ENCODE results near the gene NXPH4.
A peak's percentile ranks its signal among the peaks of the same experiment; 100 is the strongest.

NXPH4 gene

GRCh38 chr12:57203791-57204190, 12.8 kb upstream of the NXPH4 start:
- DNase-seq (ENCODE audit: low read depth) = no peak

GRCh38 chr12:57204454-57204853, 12.1 kb upstream of the NXPH4 start:
- DNase-seq (ENCODE audit: low read depth) = no peak

DNA sequence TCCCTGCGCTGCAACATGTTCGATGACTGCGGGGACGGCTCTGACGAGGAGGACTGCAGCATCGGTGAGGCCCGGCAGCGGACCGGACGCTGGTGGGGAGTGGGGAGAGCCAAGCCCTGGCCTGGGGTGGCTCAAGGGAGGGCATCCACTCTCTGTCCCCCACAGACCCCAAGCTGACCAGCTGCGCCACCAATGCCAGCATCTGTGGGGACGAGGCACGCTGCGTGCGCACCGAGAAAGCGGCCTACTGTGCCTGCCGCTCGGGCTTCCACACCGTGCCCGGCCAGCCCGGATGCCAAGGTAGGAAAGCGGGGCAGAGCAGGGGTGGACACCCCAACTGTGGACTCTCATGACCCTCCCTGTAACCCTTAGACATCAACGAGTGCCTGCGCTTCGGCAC, 11.4 kb upstream of the NXPH4 start:
- DNase-seq (ENCODE audit: low read depth) = no peak

- no peak for DNase-seq (ENCODE audit: low read depth)
Measured at GRCh38 chr12:57205931-57206330, 10.7 kb upstream of the NXPH4 start.

GRCh38 chr12:57207731-57208630, 8.6 kb upstream of the NXPH4 start:
- DNase-seq (ENCODE audit: low read depth) = no peak

DNA sequence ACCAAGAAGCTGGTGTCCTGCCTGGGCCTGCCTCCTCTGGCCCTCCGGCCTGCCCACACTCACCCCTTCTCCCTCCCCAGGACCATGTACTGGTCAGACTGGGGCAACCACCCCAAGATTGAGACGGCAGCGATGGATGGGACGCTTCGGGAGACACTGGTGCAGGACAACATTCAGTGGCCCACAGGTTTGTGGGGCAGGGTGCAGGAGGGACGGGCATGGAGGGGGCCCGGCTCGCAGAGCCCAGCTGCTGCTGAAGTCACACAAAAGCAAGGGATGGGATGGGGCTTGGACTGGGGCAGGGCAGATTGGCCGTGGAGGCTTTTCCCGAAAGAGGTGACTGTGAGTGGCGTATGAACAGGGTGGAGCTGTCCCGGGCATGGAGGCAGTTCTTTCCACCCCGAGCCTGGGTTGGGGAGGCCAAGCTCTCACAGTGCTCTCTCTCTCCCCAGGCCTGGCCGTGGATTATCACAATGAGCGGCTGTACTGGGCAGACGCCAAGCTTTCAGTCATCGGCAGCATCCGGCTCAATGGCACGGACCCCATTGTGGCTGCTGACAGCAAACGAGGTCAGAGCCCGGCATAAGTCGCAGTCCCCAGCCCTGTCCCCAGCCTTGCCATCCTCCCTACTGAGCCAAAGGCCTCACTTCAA, 7.8 kb upstream of the NXPH4 start:
- DNase-seq (ENCODE audit: low read depth) = no peak

DNA sequence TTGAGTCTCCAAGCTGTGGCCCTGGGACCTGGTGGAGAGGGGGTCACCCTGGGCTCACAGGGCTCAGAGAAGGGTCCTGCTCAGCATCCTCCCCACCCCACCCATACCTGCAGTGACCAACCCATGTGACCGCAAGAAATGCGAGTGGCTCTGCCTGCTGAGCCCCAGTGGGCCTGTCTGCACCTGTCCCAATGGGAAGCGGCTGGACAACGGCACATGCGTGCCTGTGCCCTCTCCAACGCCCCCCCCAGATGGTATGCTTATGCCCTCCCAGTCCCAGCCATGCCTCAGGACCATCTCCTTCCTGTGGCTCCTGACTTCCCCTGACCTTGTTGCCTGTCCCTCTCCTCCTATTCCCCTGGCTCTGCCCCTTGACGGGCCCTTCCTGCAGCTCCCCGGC, 6.7 kb upstream of the NXPH4 start:
- no peak for DNase-seq (ENCODE audit: low read depth)

GRCh38 chr12:57210461-57210860, 6.1 kb upstream of the NXPH4 start:
- DNase-seq (ENCODE audit: low read depth) = no peak

DNA sequence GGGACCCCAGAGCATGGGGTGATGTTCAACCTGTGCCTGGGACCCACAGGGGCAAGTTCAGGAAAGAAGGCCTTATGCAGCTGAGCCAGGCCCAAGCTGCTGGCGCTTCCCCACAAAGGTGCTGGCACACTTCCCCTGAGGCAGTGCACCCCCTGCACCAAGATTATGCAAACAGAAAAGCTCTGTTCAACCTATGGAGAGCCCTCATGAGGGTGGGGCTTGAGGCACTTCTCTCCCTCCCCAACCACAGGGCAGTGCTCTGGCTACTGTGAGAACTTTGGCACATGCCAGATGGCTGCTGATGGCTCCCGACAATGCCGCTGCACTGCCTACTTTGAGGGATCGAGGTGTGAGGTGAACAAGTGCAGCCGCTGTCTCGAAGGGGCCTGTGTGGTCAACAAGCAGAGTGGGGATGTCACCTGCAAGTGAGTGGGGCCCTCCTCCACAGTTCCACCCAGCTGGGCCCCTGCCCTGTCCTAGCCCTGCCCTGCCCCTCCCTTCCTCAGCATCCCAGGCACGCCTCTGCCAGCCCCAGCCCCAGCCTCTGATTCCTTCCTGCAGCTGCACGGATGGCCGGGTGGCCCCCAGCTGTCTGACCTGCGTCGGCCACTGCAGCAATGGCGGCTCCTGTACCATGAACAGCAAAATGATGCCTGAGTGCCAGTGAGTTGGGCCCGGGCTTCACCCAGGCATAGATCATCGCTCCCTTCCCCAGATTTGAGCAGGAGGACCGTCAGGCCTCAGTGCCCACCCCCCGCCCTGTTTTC, 5.5 kb upstream of the NXPH4 start:
- DNase-seq (ENCODE audit: low read depth) = no peak

DNA sequence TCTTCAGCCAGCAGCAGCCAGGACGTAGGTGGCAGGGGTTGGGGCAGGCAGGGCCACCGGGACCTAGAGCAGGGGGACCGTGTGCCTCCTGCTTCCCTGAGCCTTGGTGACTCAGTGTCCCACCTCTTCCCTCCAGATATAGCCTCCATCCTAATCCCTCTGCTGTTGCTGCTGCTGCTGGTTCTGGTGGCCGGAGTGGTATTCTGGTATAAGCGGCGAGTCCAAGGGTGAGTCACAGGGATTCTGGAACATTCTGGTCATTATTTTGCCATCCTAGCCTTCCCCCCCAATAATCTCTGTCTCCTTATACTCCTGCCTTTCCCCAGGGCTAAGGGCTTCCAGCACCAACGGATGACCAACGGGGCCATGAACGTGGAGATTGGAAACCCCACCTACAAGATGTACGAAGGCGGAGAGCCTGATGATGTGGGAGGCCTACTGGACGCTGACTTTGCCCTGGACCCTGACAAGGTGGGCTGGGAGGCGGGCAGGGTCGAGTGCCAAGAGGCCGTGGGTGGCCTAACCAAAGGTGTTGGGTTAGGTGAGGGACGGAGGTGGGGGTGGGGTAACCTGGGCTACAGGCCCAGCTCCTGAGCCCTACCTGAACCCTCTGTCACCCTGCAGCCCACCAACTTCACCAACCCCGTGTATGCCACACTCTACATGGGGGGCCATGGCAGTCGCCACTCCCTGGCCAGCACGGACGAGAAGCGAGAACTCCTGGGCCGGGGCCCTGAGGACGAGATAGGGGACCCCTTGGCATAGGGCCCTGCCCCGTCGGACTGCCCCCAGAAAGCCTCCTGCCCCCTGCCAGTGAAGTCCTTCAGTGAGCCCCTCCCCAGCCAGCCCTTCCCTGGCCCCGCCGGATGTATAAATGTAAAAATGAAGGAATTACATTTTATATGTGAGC, 4.5 kb upstream of the NXPH4 start:
- DNase-seq (ENCODE audit: low read depth) = no peak

- DNase-seq (ENCODE audit: low read depth) = no peak
Measured at GRCh38 chr12:57212701-57213057, 3.9 kb upstream of the NXPH4 start.

- DNase-seq (ENCODE audit: low read depth) = peak; percentile 70
Measured at GRCh38 chr12:57213058-57213715, 3.4 kb upstream of the NXPH4 start.

- DNase-seq (ENCODE audit: low read depth) = no peak
Measured at GRCh38 chr12:57213763-57214397, 2.7 kb upstream of the NXPH4 start.

DNA sequence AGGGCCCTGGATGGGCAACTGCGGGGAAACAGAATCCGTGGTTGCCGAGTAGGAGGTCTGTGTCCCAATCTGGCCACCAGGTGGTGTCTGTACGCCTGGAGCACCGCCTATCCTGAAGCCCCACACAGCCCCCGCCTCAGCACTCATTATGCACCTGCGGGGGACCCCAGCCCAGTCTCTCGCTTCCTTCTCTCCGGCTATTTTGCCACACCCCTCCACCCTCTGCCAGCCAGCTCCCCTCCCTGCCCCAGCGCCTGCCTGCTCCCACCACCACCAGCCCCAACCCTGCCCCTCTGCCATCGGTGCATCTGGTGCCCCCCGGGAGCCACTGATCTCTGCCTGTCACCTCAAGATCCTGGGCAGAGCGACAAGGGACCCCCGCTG, 2.2 kb upstream of the NXPH4 start:
- peak; percentile 41 for DNase-seq (ENCODE audit: low read depth)

DNA sequence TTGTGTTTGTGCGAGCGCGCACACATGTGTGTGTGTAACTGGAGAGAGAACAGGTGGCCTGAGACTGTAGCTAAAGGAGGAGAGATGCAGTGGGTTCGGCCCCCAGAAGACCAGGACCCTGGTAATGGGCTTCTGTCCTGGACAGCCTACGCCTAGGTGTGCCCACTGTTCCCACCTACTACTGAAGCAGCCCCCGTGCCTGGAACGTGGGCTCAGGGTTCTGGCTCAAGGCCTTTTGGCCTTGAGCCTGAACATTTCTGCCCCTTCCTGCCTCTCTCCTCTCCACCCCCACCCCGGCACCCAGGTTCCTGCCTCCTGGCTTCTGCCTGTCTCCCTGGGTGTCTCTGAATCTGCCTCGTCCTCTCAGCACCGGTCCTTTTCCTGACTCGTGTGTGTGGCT, 1.5 kb upstream of the NXPH4 start:
- no peak for DNase-seq (ENCODE audit: low read depth)

- DNase-seq (ENCODE audit: low read depth) = no peak
Measured at GRCh38 chr12:57215668-57216013, 953 bp upstream of the NXPH4 start.

- DNase-seq (ENCODE audit: low read depth) = no peak
Measured at GRCh38 chr12:57216921-57217879, 606 bp downstream of the NXPH4 start.

DNA sequence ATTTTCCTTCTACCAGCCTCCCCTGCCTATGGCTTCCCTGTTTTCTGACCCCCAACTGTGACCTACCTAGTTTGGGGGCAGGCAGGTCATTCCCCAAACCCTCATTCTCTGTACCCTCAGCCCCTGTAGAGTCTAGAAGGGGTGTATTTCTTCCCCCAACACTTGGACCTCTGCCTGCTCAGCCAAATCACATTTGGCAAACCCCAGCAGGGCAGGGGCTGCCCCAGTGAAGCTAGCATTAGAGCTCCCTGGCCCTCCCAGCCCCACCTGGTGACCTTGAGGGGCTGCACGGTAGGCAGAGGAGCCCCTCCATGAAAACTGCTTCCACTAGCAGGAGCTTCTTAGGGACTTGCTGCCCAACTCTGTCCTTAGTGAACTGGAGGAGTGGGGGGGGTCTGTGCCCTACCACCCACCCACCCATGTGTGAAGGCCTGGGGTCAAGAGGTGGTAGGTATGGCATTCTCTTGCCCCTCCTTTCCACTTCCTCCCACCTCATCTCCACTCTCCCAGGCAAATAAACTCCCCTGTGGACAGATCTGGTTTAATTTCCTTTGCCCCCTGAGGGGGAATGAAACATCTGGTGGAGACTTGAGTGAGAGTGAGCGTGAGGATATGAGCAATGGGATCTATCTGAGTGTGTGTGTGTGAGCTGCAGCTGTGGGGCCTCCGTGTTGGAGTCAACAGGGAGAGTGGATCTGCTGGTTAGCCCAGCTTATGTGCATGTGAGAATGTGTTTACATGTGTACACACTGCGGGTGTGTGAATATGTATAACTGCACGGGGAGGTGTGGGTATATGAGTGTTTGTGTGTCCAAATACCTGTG, 1.6 kb downstream of the NXPH4 start:
- no peak for DNase-seq (ENCODE audit: low read depth)
